Left lung (tissue), 10 donors: ENCODE measurements around the gene NKAIN1. TPM values are rescaled to one million over a fixed set of nuclear protein-coding genes. Genes with fewer than 3 reads are reported as not detected.

Experiments
- ATAC-seq: fragments of 200-7000 bp; cut with Tn5 transposase; one replicate; pipeline ENCODE4 v1.9.1; 2020; ENCODE audit warnings: moderate library complexity
- DNase-seq, 4 donors: peaks; one replicate each; pipeline ENCODE4 v3.0.0-alpha.2; 2013 to 2020
- H3K27ac ChIP-seq, 2 donors: fragments of 200-600 bp; sonication (generic) in 1 of 2; one replicate each; pipeline versions ENCODE4 v1.5.0 to v1.8.0; 2020 to 2021
- H3K27me3 ChIP-seq, 2 donors: fragments of 200-600 bp; sonication (generic) in 1 of 2; one replicate each; pipeline versions ENCODE4 v1.5.0 to v1.8.0; 2020 to 2021
- H3K36me3 ChIP-seq, 2 donors: fragments of 200-600 bp; sonication (generic) in 1 of 2; one replicate each; pipeline versions ENCODE4 v1.5.0 to v1.8.0; 2020 to 2021
- H3K4me1 ChIP-seq, 2 donors: fragments of 200-600 bp; one replicate each; pipeline ENCODE4 v1.8.0; 2021
- H3K4me3 ChIP-seq, 2 donors: fragments of 200-600 bp; sonication (generic) in 1 of 2; one replicate each; pipeline versions ENCODE4 v1.5.0 to v1.8.0; 2020 to 2021; ENCODE audit warnings: mild to moderate bottlenecking in 1 of 2
- H3K9me3 ChIP-seq, 2 donors: fragments of 200-600 bp; sonication (generic) in 1 of 2; one replicate each; pipeline versions ENCODE4 v1.5.0 to v1.8.0; 2020 to 2021
- intact Hi-C, 2 donors: fragments of 100-400 bp; cut with DNase I; formaldehyde crosslinking; loops; one replicate each; pipeline versions ENCODE4 v1.11.2 to v1.14.2; 2022
- polyA plus RNA-seq, 6 donors: library from polyadenylated mRNA; unstranded; fragments of 120-200 nt; gene quantifications; one replicate each; pipeline ENCODE4 v1.2.1, GENCODE V29; 2013; ENCODE audit not compliant: insufficient read length in 6 of 6
- total RNA-seq, 2 donors: library from RNA; stranded (reverse); fragmentation: NEBNext Ultra II Directional; extraction: Animal tissue kit (Norgen Biotek cat#: 25700); gene quantifications; one replicate each; pipeline ENCODE4 v1.2.1, GENCODE V29; 2021
- TF ChIP-seq, protein P1 (sequence below), 2 donors: fragments of 200-600 bp; sonication (generic) in 1 of 2; IDR thresholded peaks; one replicate each; pipeline versions ENCODE4 v1.5.0 to v1.8.0; 2021; ENCODE audit warnings: antibody characterized with exemption in 2 of 2
- donor health status: DM: no; HTN: yes; CAD: no.
- donor health status: DM: no; HTN: no; CAD: no.

The NKAIN1 gene
- total and polyA plus RNA-seq, 8 donors = 1.7 to 3.2 (median 2.7) TPM; not detected in 2

DNA sequence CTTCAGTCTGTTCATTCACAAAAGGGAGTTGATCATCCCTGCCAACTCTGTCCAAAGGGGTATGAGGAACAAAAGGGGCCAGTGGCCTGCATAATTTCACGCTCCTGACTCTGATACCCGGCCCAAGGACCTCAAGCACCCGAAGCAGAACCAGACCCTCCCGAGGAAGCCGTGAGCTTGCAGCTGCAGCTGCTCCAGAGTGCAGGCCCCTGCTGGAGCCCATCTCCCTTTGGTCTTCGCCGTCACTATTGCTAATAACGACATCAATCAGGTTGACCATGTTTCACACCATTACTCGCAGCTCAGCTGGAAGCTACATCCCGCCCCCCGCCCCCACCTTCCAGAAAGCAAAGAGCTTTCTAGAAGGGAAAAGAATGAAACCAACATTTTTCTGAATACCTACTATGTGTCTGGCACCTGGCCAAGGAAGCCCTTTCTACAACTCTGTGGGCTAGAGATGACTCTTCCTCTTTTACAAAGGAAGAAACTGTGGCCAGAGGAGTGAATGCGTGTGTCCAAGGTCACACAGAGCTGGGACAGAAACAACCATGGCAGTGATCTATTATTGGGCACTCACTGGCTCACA, 5.5 kb downstream of the NKAIN1 start:
- DNase-seq = no peak

DNA sequence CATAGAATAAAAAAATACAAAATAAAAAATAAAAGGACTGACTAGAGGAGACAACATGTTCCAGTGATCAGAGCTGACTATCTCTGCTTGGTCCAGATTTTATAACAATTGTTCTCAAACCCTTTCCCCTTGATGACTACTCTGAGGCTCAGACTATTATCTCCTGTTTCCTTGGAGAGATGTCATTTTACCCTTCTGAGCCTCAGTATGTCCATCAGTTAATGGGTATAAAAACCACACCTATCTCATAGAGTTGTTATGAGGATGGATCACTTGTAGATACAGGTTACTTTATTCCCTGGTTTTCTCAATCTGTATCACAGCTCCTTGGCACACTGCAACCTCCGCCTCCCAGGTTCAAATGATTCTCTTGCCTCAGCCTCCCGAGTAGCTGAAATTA, 7.0 kb downstream of the NKAIN1 start:
- Histone ChIP-seq H3K4me1 (no peaks in the 10 kb centered on the region), H3K27ac (no peak overlapping the region), H3K36me3 (no peaks in the 10 kb centered on the region), H3K27me3 (peaks cover 15 to 33% of the 10 kb centered on the region in 2 donors), H3K9me3 (no peaks in the 10 kb centered on the region), H3K4me3 (no peak overlapping the region)
- intact Hi-C loops = no loop called here
- ATAC-seq = no peak
- TF ChIP-seq, protein P1, sequence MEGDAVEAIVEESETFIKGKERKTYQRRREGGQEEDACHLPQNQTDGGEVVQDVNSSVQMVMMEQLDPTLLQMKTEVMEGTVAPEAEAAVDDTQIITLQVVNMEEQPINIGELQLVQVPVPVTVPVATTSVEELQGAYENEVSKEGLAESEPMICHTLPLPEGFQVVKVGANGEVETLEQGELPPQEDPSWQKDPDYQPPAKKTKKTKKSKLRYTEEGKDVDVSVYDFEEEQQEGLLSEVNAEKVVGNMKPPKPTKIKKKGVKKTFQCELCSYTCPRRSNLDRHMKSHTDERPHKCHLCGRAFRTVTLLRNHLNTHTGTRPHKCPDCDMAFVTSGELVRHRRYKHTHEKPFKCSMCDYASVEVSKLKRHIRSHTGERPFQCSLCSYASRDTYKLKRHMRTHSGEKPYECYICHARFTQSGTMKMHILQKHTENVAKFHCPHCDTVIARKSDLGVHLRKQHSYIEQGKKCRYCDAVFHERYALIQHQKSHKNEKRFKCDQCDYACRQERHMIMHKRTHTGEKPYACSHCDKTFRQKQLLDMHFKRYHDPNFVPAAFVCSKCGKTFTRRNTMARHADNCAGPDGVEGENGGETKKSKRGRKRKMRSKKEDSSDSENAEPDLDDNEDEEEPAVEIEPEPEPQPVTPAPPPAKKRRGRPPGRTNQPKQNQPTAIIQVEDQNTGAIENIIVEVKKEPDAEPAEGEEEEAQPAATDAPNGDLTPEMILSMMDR (IDR thresholded peaks at IDR 0.05) = no peak
- no peak for DNase-seq

More for the DNA sequence above, 5.5 kb downstream of the NKAIN1 start:
- H3K9me3 ChIP-seq = no peaks in the 10 kb centered on the region
- intact Hi-C loops = no loop called here
- no peak overlapping the region for H3K4me3 ChIP-seq
- TF ChIP-seq, protein P1 (IDR thresholded peaks at IDR 0.05) = no peak
- H3K36me3 ChIP-seq = no peaks in the 10 kb centered on the region
- H3K27me3 ChIP-seq = peaks cover 30 to 48% of the 10 kb centered on the region in 2 donors
- H3K4me1 ChIP-seq = peaks cover 0 to 4% of the 10 kb centered on the region in 2 donors
- no peak for ATAC-seq
- no peak overlapping the region for H3K27ac ChIP-seq

DNA sequence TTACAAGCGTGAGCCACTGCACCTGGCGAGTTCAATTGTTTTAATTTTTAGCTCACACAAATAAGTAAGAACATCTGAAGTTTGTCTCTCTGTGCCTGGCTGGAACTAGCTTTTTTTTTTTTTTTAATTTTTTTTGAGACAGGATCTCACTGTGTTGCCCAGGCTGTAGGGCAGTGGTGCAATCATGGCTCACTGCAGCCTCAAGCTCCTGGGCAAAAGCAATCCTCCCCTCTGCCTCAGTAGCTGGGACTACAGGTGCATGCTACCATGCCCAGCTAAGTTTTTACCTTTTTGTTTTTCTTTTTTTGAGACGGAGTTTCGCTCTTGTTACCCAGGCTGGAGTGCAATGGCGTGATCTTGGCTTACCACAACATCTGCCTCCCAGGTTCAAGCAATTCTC, 7.9 kb downstream of the NKAIN1 start:
- peaks cover 7 to 24% of the 10 kb centered on the region in 2 donors for H3K27me3 ChIP-seq
- TF ChIP-seq, protein P1 (IDR thresholded peaks at IDR 0.05) = no peak
- intact Hi-C loops = no loop called here
- H3K9me3 ChIP-seq = no peaks in the 10 kb centered on the region
- ATAC-seq (no peak), DNase-seq (no peak)
- H3K27ac ChIP-seq = no peak overlapping the region
- H3K4me1 ChIP-seq = no peaks in the 10 kb centered on the region
- H3K36me3 ChIP-seq = no peaks in the 10 kb centered on the region
- no peak overlapping the region for H3K4me3 ChIP-seq

DNA sequence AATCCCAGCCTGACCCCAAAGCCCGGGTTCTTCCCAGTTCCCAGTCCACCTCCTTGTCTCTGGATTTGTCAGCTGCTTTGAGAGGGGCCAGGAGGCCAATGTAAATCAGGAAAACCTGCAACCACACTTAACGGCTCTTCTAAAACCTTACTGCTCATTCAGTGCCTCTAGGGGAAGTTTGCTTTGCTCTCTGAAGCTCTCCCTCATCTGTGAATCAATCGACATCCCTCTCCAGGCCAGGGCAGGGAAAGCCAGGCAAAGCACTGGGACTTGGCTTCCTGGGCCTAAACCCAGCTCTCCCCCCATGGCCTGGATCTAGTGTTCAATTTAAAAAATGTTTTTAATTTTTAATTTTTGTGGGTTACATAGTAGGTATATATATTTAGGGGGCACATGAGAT, 9.3 kb downstream of the NKAIN1 start:
- H3K36me3 ChIP-seq = no peaks in the 10 kb centered on the region
- no peaks in the 10 kb centered on the region for H3K4me1 ChIP-seq
- no peak overlapping the region for H3K4me3 ChIP-seq
- H3K9me3 ChIP-seq = no peaks in the 10 kb centered on the region
- TF ChIP-seq, protein P1 (IDR thresholded peaks at IDR 0.05) = no peak
- H3K27ac ChIP-seq = no peak overlapping the region
- peaks cover 0 to 15% of the 10 kb centered on the region in 2 donors for H3K27me3 ChIP-seq
- intact Hi-C loops = no loop called here
- ATAC-seq = no peak
- DNase-seq = no peak

DNA sequence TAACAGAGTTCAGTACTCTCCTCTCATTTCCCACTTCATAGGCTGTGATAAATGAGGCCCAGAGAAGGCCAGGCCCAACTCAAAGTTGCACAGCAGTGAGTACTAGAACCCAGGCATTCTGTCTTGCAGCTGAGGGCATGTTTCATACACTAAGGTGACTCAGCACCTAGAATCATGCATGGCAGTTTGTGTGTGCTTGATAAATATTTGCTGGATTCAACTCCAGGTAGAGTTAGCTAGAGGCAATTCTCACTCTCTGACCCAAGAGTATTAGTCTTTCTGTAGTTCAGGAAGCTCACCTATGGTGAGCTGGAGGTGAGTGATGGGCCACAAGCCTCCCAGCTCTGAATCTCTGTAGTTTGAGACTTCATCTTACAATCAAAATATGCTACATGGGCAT, 10.7 kb downstream of the NKAIN1 start:
- no peaks in the 10 kb centered on the region for H3K9me3 ChIP-seq
- no peak overlapping the region for H3K27ac ChIP-seq
- DNase-seq (no peak), ATAC-seq (no peak)
- peaks cover 0 to 12% of the 10 kb centered on the region in 2 donors for H3K27me3 ChIP-seq
- no peaks in the 10 kb centered on the region for H3K4me1 ChIP-seq
- no peaks in the 10 kb centered on the region for H3K36me3 ChIP-seq
- TF ChIP-seq, protein P1 (IDR thresholded peaks at IDR 0.05) = no peak
- intact Hi-C loops = no loop called here
- no peak overlapping the region for H3K4me3 ChIP-seq
